ENCODE results near the gene ST7.

ST7 gene

GRCh38 chr7:117045927-117046710 lies 92.8 kb downstream of the ST7 start:
- Histone ChIP-seq H3K36me3 (no peaks in the 10 kb centered on the region), H3K4me1 (peaks cover 12% of the 10 kb centered on the region), H3K4me3 (ENCODE audit: low read depth, low read length) (no peak overlapping the region), H3K27me3 (no peaks in the 10 kb centered on the region), H3K9me3 (no peaks in the 10 kb centered on the region)
- TF ChIP-seq CTCF (IDR thresholded peaks at IDR 0.05; ENCODE audit: low read depth, low read length): no peak
- DNase-seq: no peak

- Histone ChIP-seq H3K27me3 (no peaks in the 10 kb centered on the region), H3K4me3 (ENCODE audit: low read depth, low read length) (no peak overlapping the region), H3K9me3 (no peaks in the 10 kb centered on the region), H3K4me1 (peaks cover 12% of the 10 kb centered on the region), H3K36me3 (no peaks in the 10 kb centered on the region)
- no peak for DNase-seq
- no peak for TF ChIP-seq CTCF (IDR thresholded peaks at IDR 0.05; ENCODE audit: low read depth, low read length)
Observed at GRCh38 chr7:117047496-117047895, 94.2 kb downstream of the ST7 start.

- H3K27me3 ChIP-seq: no peaks in the 10 kb centered on the region
- DNase-seq: no peak
- no peaks in the 10 kb centered on the region for H3K9me3 ChIP-seq
- no peaks in the 10 kb centered on the region for H3K36me3 ChIP-seq
- no peak overlapping the region for H3K4me3 ChIP-seq (ENCODE audit: low read depth, low read length)
- peaks cover 12% of the 10 kb centered on the region for H3K4me1 ChIP-seq
- TF ChIP-seq CTCF (IDR thresholded peaks at IDR 0.05; ENCODE audit: low read depth, low read length): no peak
Observed at GRCh38 chr7:117048114-117048866, 95.0 kb downstream of the ST7 start.

GRCh38 chr7:117048882-117049281 lies 95.6 kb downstream of the ST7 start:
- no peak for TF ChIP-seq CTCF (IDR thresholded peaks at IDR 0.05; ENCODE audit: low read depth, low read length)

GRCh38 chr7:117051808-117052207 lies 98.5 kb downstream of the ST7 start:
- Histone ChIP-seq H3K4me3 (ENCODE audit: low read depth, low read length) (no peak overlapping the region), H3K9me3 (no peaks in the 10 kb centered on the region), H3K4me1 (peaks cover 12% of the 10 kb centered on the region), H3K36me3 (no peaks in the 10 kb centered on the region), H3K27me3 (no peaks in the 10 kb centered on the region)
- no peak for TF ChIP-seq CTCF (IDR thresholded peaks at IDR 0.05; ENCODE audit: low read depth, low read length)
- no peak for DNase-seq

More at GRCh38 chr7:117048882-117049281, 95.6 kb downstream of the ST7 start:
- H3K4me1 ChIP-seq: peaks cover 12% of the 10 kb centered on the region
- H3K4me3 ChIP-seq (ENCODE audit: low read depth, low read length): no peak overlapping the region
- no peaks in the 10 kb centered on the region for H3K36me3 ChIP-seq
- H3K9me3 ChIP-seq: no peaks in the 10 kb centered on the region
- no peaks in the 10 kb centered on the region for H3K27me3 ChIP-seq
- DNase-seq: no peak

GRCh38 chr7:117053432-117053831 lies 100.1 kb downstream of the ST7 start:
- Histone ChIP-seq H3K36me3 (no peaks in the 10 kb centered on the region), H3K4me3 (ENCODE audit: low read depth, low read length) (no peak overlapping the region), H3K27me3 (no peaks in the 10 kb centered on the region), H3K4me1 (peaks cover 11% of the 10 kb centered on the region), H3K9me3 (no peaks in the 10 kb centered on the region)
- no peak for DNase-seq
- TF ChIP-seq CTCF (IDR thresholded peaks at IDR 0.05; ENCODE audit: low read depth, low read length): no peak

All from BE2C (cell line).